A673 (cell line): ENCODE results near the gene INPP5A. TPM values are rescaled to one million over a fixed set of nuclear protein-coding genes. Genes with fewer than 3 reads are reported as not detected.

Experiments
- BruUV-seq: library from RNA; stranded (reverse); fragments of 400-500 nt; replicated peaks from 2 replicates; lab custom pipeline; 2021; lab: Mats Ljungman, UMichigan
- CTCF ChIA-PET: fragments of 300-600 bp; sonication (Branson Sonifier 250); formaldehyde crosslinking; loops from one replicate; lab custom pipeline; 2022; ENCODE audit warnings: antibody characterized with exemption; lab: Charles Lee
- POLR2A ChIA-PET: fragments of 300-600 bp; sonication (Branson Sonifier 250); formaldehyde crosslinking; loops from one replicate; lab custom pipeline; 2022; ENCODE audit warnings: antibody characterized with exemption; ENCODE audit not compliant: low non-redundant PET; lab: Charles Lee
- DNase-seq: peaks from one replicate; pipeline ENCODE4 v3.0.0-alpha.2; 2015; ENCODE audit warnings: low spot score
- H3K27ac ChIP-seq: fragments of 200-600 bp; sonication (generic); 2 replicates; pipeline ENCODE4 v1.5.1; 2016; ENCODE audit warnings: mixed run types, low read depth, mild to moderate bottlenecking, mixed read lengths, antibody characterized with exemption, low read length; ENCODE audit not compliant: poor library complexity, severe bottlenecking
- H3K27me3 ChIP-seq: fragments of 200-600 bp; sonication (generic); replicated peaks from 2 replicates; pipeline ENCODE4 v1.6.1; 2017; ENCODE audit warnings: mixed run types, low read depth, mild to moderate bottlenecking, mixed read lengths, antibody characterized with exemption, low read length; ENCODE audit not compliant: insufficient read depth, poor library complexity
- H3K36me3 ChIP-seq: fragments of 200-600 bp; sonication (generic); 2 replicates; pipeline ENCODE4 v1.6.1; 2016; ENCODE audit warnings: mixed run types, mild to moderate bottlenecking, mixed read lengths, antibody characterized with exemption, low read length; ENCODE audit not compliant: insufficient read depth, poor library complexity, severe bottlenecking
- H3K4me1 ChIP-seq: fragments of 200-600 bp; sonication (generic); 2 replicates; pipeline ENCODE4 v1.6.1; 2017; ENCODE audit warnings: mixed run types, mild to moderate bottlenecking, mixed read lengths, antibody characterized with exemption, low read length; ENCODE audit not compliant: insufficient read depth, poor library complexity, severe bottlenecking
- H3K4me3 ChIP-seq: fragments of 200-600 bp; sonication (generic); 2 replicates; pipeline ENCODE4 v1.5.1; 2016; ENCODE audit warnings: low read depth, mixed run types, mild to moderate bottlenecking, mixed read lengths, low read length; ENCODE audit not compliant: poor library complexity, severe bottlenecking
- H3K9me3 ChIP-seq: fragments of 200-600 bp; sonication (generic); 2 replicates; pipeline ENCODE4 v1.6.1; 2016; ENCODE audit warnings: mixed run types, low read depth, mild to moderate bottlenecking, mixed read lengths, antibody characterized with exemption, low read length; ENCODE audit not compliant: poor library complexity, severe bottlenecking
- CTCF ChIP-seq: fragments of 300-800, 200-600 bp; sonication (generic); conservative IDR thresholded peaks from 2 replicates; pipeline ENCODE4 v1.5.1; 2017; ENCODE audit warnings: low read depth, mild to moderate bottlenecking, antibody characterized with exemption, low read length, moderate library complexity, mixed read lengths
- EZH2 ChIP-seq: fragments of 200-600 bp; sonication (generic); IDR thresholded peaks from 2 replicates; pipeline ENCODE4 v1.6.1; 2017; ENCODE audit warnings: borderline replicate concordance, low read depth, mild to moderate bottlenecking, mixed read lengths, antibody characterized with exemption, low read length; ENCODE audit not compliant: poor library complexity, severe bottlenecking
- intact Hi-C: fragments of 100-400 bp; cut with micrococcal nuclease; formaldehyde crosslinking; loops from one replicate; pipeline ENCODE4 v1.10.0; 2022; ENCODE audit not compliant: unreplicated experiment
- total RNA-seq: library from RNA; stranded (reverse); gene quantifications from 2 replicates; pipeline ENCODE4 v1.2.3, GENCODE V29; 2021

Gene INPP5A
- total RNA-seq, 1 experiment from 2014 or later = 21.8 TPM

- no TSS peak for BruUV-seq
- TF ChIP-seq CTCF (no peak), EZH2 (no peak)
- H3K36me3 ChIP-seq = no peaks in the 10 kb centered on the region
- H3K4me3 ChIP-seq = no peak overlapping the region
- H3K27ac ChIP-seq = no peak overlapping the region
- no peaks in the 10 kb centered on the region for H3K27me3 ChIP-seq
- CTCF ChIA-PET = no interaction called here
- H3K9me3 ChIP-seq = no peaks in the 10 kb centered on the region
- DNase-seq = no peak
- intact Hi-C loops = no loop called here
- no peaks in the 10 kb centered on the region for H3K4me1 ChIP-seq
- POLR2A ChIA-PET = no interaction called here
These were observed 72.6 kb downstream of the INPP5A start for GRCh38 chr10:132610071-132610701.

GRCh38 chr10:132611026-132611910, 73.7 kb downstream of the INPP5A start:
- BruUV-seq = no TSS peak
- H3K27me3 ChIP-seq = no peaks in the 10 kb centered on the region
- CTCF ChIA-PET = no interaction called here
- no peak for DNase-seq
- POLR2A ChIA-PET = no interaction called here
- H3K4me3 ChIP-seq = no peak overlapping the region
- H3K27ac ChIP-seq = no peak overlapping the region
- H3K36me3 ChIP-seq = no peaks in the 10 kb centered on the region
- no peak for TF ChIP-seq CTCF
- TF ChIP-seq EZH2 = no peak
- intact Hi-C loops = no loop called here
- no peaks in the 10 kb centered on the region for H3K4me1 ChIP-seq
- no peaks in the 10 kb centered on the region for H3K9me3 ChIP-seq

- BruUV-seq = no TSS peak
- CTCF ChIA-PET = no interaction called here
- no peak for DNase-seq
- no peaks in the 10 kb centered on the region for H3K36me3 ChIP-seq
- no peak overlapping the region for H3K4me3 ChIP-seq
- no peaks in the 10 kb centered on the region for H3K4me1 ChIP-seq
- no peak overlapping the region for H3K27ac ChIP-seq
- intact Hi-C loops = no loop called here
- TF ChIP-seq EZH2 (no peak), CTCF (no peak)
- POLR2A ChIA-PET = no interaction called here
- no peaks in the 10 kb centered on the region for H3K27me3 ChIP-seq
- H3K9me3 ChIP-seq = no peaks in the 10 kb centered on the region
These were observed 74.4 kb downstream of the INPP5A start for GRCh38 chr10:132611986-132612385.
